DND-41 (cell line): Measurements from ENCODE around the gene FARP1.

Source experiments
- EZH2 ChIP-seq: IDR thresholded peaks from 3 replicates; pipeline ENCODE4 v1.6.1; 2012; ENCODE audit warnings: borderline replicate concordance, low read depth, mild to moderate bottlenecking, moderate library complexity, low read length, inconsistent platforms; ENCODE audit not compliant: severe bottlenecking
- TF ChIP-seq, protein P1 (sequence below): IDR thresholded peaks from 2 replicates; pipeline ENCODE4 v1.5.1; 2012; ENCODE audit warnings: borderline replicate concordance, low read length, moderate library complexity, mild to moderate bottlenecking; ENCODE audit not compliant: poor library complexity, severe bottlenecking; ENCODE audit errors: extremely low read depth

DNA sequence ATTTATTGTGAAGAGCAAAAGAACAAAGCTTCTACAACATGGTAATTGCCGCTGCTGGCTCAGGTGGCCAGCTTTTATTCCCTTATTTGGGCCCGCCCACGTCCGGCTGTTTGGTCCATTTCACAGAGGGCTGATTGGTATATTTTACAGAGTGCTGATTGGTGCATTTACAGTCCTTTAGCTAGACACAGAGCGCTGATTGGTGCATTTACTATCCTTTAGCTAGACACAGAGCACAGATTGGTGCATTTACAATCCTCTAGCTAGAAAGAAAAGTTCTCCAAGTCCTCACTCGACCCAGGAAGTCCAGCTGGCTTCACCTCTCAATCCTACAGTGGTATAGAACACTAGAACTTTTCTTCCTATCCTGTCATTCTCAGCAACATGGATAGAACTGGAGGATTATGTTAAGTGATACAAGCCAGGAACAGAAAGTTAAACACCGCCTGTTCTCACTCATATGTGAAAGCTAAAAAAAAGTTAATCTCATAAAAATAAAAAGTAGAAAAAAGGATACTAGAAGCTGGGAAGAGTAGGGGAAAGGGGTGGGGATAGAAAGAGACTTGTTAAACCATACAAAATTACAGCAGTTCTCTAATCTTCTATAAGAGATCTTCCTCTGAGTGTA, 33.6 kb upstream of the FARP1 start:
- TF ChIP-seq, protein P1, sequence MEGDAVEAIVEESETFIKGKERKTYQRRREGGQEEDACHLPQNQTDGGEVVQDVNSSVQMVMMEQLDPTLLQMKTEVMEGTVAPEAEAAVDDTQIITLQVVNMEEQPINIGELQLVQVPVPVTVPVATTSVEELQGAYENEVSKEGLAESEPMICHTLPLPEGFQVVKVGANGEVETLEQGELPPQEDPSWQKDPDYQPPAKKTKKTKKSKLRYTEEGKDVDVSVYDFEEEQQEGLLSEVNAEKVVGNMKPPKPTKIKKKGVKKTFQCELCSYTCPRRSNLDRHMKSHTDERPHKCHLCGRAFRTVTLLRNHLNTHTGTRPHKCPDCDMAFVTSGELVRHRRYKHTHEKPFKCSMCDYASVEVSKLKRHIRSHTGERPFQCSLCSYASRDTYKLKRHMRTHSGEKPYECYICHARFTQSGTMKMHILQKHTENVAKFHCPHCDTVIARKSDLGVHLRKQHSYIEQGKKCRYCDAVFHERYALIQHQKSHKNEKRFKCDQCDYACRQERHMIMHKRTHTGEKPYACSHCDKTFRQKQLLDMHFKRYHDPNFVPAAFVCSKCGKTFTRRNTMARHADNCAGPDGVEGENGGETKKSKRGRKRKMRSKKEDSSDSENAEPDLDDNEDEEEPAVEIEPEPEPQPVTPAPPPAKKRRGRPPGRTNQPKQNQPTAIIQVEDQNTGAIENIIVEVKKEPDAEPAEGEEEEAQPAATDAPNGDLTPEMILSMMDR = no peak
- TF ChIP-seq EZH2 = no peak
